ENCODE results near the gene NRXN3.

NRXN3 gene

DNA sequence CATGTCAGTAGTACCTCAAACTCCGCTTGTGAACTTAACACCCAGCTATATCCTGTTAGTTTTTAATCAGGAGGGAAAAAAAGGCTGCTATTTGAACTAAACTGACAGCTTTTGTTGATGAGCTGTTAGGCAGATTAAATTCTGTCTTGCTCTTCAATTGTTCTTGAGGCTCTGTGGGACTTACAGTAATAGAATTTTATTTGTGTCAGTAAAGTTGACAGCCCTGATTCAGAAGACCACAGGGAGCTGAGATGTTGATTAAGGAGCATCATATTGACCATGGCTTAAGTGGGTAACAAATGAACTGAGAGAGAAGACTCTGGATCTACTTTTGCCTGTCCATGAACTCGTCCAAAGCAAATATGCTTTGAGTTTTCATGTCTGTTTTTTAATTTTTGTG lies 1418.2 kb downstream of the NRXN3 start:
- Histone ChIP-seq H3K36me3 (ENCODE audit: insufficient read depth, low read length) (no peaks in the 10 kb centered on the region), H3K9ac (ENCODE audit: low read depth, low read length) (no peak overlapping the region), H3K4me3 (ENCODE audit: low read length) (no peak overlapping the region), H3K27me3 (ENCODE audit: insufficient read depth, low read length) (no peaks in the 10 kb centered on the region), H3K27ac (ENCODE audit: low read depth, low read length) (no peak overlapping the region), H3K4me1 (ENCODE audit: insufficient read depth, low read length) (0 out of 2 replicates have a peak, but pooled peaks cover 5% of the 10 kb centered on the region), H3K9me3 (ENCODE audit: insufficient read depth, low read depth, low read length) (peaks cover 15% of the 10 kb centered on the region)
- 91% methylated on average over 2 of the region's 2 CpGs for WGBS

DNA sequence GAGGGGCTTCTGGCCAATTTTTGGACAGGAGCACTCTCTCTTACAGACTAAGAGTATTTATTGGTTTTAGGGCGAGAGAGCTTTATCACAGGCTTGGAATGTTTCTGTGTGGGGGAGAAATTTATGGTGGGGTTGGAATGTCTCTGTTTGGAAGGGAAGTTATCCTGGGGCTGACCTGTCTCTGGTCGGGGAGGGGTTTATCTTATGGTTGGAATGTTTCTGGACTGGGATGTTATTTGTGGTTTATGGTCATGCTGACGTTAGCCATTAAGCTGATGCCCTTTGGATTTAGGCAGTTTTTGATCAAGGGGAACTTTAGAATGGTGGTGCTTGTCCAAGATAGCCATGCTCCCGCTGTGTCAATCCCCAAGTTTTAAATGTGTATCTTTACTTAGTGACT lies 1426.4 kb downstream of the NRXN3 start:
- Histone ChIP-seq H3K27me3 (ENCODE audit: insufficient read depth, low read length) (no peaks in the 10 kb centered on the region), H3K36me3 (ENCODE audit: insufficient read depth, low read length) (no peaks in the 10 kb centered on the region), H3K4me3 (ENCODE audit: low read length) (no peak overlapping the region), H3K9ac (ENCODE audit: low read depth, low read length) (no peak overlapping the region), H3K4me1 (ENCODE audit: insufficient read depth, low read length) (peaks cover 4% of the 10 kb centered on the region; the same call in 1 of the 2 replicates), H3K27ac (ENCODE audit: low read depth, low read length) (no peak overlapping the region), H3K9me3 (ENCODE audit: insufficient read depth, low read depth, low read length) (peaks cover 22% of the 10 kb centered on the region; the same call in 1 of the 2 replicates)
- WGBS, result 86% methylated on average over 4 of the region's 4 CpGs

DNA sequence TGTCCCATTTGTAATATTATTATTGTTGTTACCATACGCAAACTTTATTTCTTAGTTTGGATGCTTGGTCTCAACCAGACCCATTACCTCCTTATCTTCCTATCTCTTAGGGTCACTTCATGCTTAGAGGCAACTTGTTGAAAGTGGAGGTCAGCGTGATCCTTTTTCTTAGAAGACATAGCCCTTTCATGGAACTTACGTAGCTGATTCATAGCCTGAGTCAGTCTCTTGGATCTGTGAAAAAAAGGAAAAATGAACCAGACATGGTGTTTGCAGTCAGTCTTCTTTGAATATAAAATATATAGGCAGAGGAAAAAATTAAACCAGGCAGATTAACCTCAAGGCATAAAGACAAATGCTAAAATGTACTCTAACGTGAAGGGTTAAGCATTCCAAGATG lies 1427.4 kb downstream of the NRXN3 start:
- H3K9ac ChIP-seq (ENCODE audit: low read depth, low read length), result no peak overlapping the region
- no peaks in the 10 kb centered on the region for H3K36me3 ChIP-seq (ENCODE audit: insufficient read depth, low read length)
- 96% methylated on average over 3 of the region's 4 CpGs for WGBS
- peaks cover 4% of the 10 kb centered on the region; the same call in 1 of the 2 replicates for H3K4me1 ChIP-seq (ENCODE audit: insufficient read depth, low read length)
- peaks cover 22% of the 10 kb centered on the region; the same call in 1 of the 2 replicates for H3K9me3 ChIP-seq (ENCODE audit: insufficient read depth, low read depth, low read length)
- H3K4me3 ChIP-seq (ENCODE audit: low read length), result no peak overlapping the region
- no peaks in the 10 kb centered on the region for H3K27me3 ChIP-seq (ENCODE audit: insufficient read depth, low read length)
- no peak overlapping the region for H3K27ac ChIP-seq (ENCODE audit: low read depth, low read length)

DNA sequence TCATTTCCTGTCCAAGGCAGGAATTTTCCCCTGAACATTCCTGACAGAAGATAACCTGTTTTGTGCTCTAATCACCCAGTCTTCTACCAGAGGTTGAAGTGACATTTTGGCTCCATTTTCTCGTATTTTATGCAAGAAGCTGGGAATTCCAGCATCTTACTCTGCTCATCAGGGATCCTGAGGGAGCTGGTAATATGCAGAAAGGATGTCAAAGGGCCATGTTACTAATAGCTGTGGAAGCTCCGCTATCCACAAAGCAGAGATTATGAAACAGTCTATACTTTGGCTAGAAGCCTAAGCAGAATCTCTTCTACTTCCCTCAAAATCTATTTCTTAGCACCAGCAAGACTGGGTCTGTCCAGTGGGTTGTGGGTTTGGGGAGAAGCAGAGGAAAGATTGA lies 1428.2 kb downstream of the NRXN3 start:
- Histone ChIP-seq H3K4me1 (ENCODE audit: insufficient read depth, low read length) (peaks cover 4% of the 10 kb centered on the region; the same call in 1 of the 2 replicates), H3K9me3 (ENCODE audit: insufficient read depth, low read depth, low read length) (peaks cover 22% of the 10 kb centered on the region; the same call in 1 of the 2 replicates), H3K36me3 (ENCODE audit: insufficient read depth, low read length) (no peaks in the 10 kb centered on the region), H3K4me3 (ENCODE audit: low read length) (no peak overlapping the region), H3K9ac (ENCODE audit: low read depth, low read length) (no peak overlapping the region), H3K27me3 (ENCODE audit: insufficient read depth, low read length) (no peaks in the 10 kb centered on the region), H3K27ac (ENCODE audit: low read depth, low read length) (no peak overlapping the region)
- WGBS, result 90% methylated on average over 2 of the region's 2 CpGs

GRCh38 chr14:79599239-79599638 lies 1429.1 kb downstream of the NRXN3 start:
- Histone ChIP-seq H3K9me3 (ENCODE audit: insufficient read depth, low read depth, low read length) (peaks cover 19% of the 10 kb centered on the region; the same call in 1 of the 2 replicates), H3K27me3 (ENCODE audit: insufficient read depth, low read length) (no peaks in the 10 kb centered on the region), H3K4me1 (ENCODE audit: insufficient read depth, low read length) (no peaks in the 10 kb centered on the region), H3K4me3 (ENCODE audit: low read length) (no peak overlapping the region), H3K9ac (ENCODE audit: low read depth, low read length) (no peak overlapping the region), H3K36me3 (ENCODE audit: insufficient read depth, low read length) (no peaks in the 10 kb centered on the region), H3K27ac (ENCODE audit: low read depth, low read length) (no peak overlapping the region)

DNA sequence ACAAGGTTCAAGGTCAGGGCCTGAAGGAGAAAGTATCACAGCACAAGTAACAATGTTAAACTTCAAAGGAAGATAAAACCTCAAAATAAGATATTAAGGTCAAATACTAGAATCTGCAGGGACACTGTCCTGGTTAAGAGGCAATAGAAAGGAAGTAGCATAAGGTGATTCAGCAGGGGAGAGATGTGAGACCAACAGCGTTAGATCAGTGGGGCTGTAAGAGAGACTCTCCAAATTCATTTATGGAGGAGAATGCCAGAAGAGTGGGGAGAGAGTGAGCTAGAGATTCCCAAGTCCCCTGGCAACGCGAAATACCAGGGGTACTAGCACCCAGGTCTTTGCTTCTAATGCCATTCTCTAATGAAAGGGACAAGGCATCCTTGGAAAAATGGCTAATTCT lies 1430.2 kb downstream of the NRXN3 start:
- peaks cover 11% of the 10 kb centered on the region; the same call in 1 of the 2 replicates for H3K9me3 ChIP-seq (ENCODE audit: insufficient read depth, low read depth, low read length)
- H3K9ac ChIP-seq (ENCODE audit: low read depth, low read length), result no peak overlapping the region
- 94% methylated on average over 3 of the region's 3 CpGs for WGBS
- H3K27me3 ChIP-seq (ENCODE audit: insufficient read depth, low read length), result no peaks in the 10 kb centered on the region
- H3K4me1 ChIP-seq (ENCODE audit: insufficient read depth, low read length), result no peaks in the 10 kb centered on the region
- no peaks in the 10 kb centered on the region for H3K36me3 ChIP-seq (ENCODE audit: insufficient read depth, low read length)
- no peak overlapping the region for H3K4me3 ChIP-seq (ENCODE audit: low read length)
- no peak overlapping the region for H3K27ac ChIP-seq (ENCODE audit: low read depth, low read length)

DNA sequence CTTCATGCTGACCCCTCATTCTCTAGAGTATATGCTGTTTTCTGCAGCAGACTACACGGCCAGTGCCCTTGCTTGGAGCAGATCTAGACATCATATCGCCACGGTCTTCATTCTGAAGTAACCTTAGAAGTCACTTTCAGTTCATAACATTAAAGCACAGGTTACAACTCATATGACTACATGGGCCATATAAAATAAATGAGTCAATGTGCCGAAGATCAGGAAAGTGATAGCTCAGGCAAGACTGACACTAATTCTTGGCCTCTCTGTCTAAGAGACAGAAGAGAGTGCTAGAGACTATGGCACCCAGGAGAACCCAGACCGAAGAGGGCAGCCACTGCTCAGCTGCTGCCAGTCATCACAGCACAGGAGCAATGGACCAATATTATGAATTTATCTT lies 1431.4 kb downstream of the NRXN3 start:
- no peak overlapping the region for H3K27ac ChIP-seq (ENCODE audit: low read depth, low read length)
- H3K27me3 ChIP-seq (ENCODE audit: insufficient read depth, low read length), result no peaks in the 10 kb centered on the region
- H3K9me3 ChIP-seq (ENCODE audit: insufficient read depth, low read depth, low read length), result no peaks in the 10 kb centered on the region
- H3K4me3 ChIP-seq (ENCODE audit: low read length), result no peak overlapping the region
- 92% methylated on average over 5 of the region's 5 CpGs for WGBS
- H3K36me3 ChIP-seq (ENCODE audit: insufficient read depth, low read length), result no peaks in the 10 kb centered on the region
- no peaks in the 10 kb centered on the region for H3K4me1 ChIP-seq (ENCODE audit: insufficient read depth, low read length)
- H3K9ac ChIP-seq (ENCODE audit: low read depth, low read length), result no peak overlapping the region

GRCh38 chr14:79602045-79602444 lies 1431.9 kb downstream of the NRXN3 start:
- no peaks in the 10 kb centered on the region for H3K9me3 ChIP-seq (ENCODE audit: insufficient read depth, low read depth, low read length)
- no peaks in the 10 kb centered on the region for H3K36me3 ChIP-seq (ENCODE audit: insufficient read depth, low read length)
- no peaks in the 10 kb centered on the region for H3K4me1 ChIP-seq (ENCODE audit: insufficient read depth, low read length)
- no peaks in the 10 kb centered on the region for H3K27me3 ChIP-seq (ENCODE audit: insufficient read depth, low read length)
- H3K27ac ChIP-seq (ENCODE audit: low read depth, low read length), result no peak overlapping the region
- no peak overlapping the region for H3K4me3 ChIP-seq (ENCODE audit: low read length)
- 93% methylated on average over 1 of the region's 1 CpG for WGBS
- no peak overlapping the region for H3K9ac ChIP-seq (ENCODE audit: low read depth, low read length)

DNA sequence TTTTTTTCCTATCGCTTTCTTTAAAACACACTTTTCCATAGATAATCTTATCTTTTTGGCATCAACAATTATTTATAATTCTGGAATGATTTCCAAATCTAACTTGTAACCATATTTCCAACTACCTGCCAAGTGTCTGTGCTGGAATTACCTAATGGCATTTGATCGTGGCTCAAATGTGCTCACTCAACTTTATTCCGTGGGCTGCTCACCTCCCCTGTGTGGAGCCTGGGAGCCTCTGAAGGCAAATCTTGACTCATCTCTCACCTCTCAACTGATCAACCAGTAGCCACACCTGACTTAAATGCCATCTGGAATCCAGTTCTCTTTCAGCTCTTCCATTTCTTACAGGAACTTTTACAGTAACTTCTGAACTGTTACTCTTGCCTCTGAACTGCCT lies 1432.6 kb downstream of the NRXN3 start:
- no peak overlapping the region for H3K4me3 ChIP-seq (ENCODE audit: low read length)
- no peak overlapping the region for H3K27ac ChIP-seq (ENCODE audit: low read depth, low read length)
- 93% methylated on average over 3 of the region's 3 CpGs for WGBS
- H3K36me3 ChIP-seq (ENCODE audit: insufficient read depth, low read length), result no peaks in the 10 kb centered on the region
- no peaks in the 10 kb centered on the region for H3K9me3 ChIP-seq (ENCODE audit: insufficient read depth, low read depth, low read length)
- H3K9ac ChIP-seq (ENCODE audit: low read depth, low read length), result no peak overlapping the region
- no peaks in the 10 kb centered on the region for H3K27me3 ChIP-seq (ENCODE audit: insufficient read depth, low read length)
- no peaks in the 10 kb centered on the region for H3K4me1 ChIP-seq (ENCODE audit: insufficient read depth, low read length)

GRCh38 chr14:79605849-79606248 lies 1435.7 kb downstream of the NRXN3 start:
- WGBS, result 91% methylated on average over 4 of the region's 4 CpGs
- Histone ChIP-seq H3K9ac (ENCODE audit: low read depth, low read length) (no peak overlapping the region), H3K4me3 (ENCODE audit: low read length) (no peak overlapping the region), H3K27ac (ENCODE audit: low read depth, low read length) (no peak overlapping the region), H3K9me3 (ENCODE audit: insufficient read depth, low read depth, low read length) (no peaks in the 10 kb centered on the region), H3K27me3 (ENCODE audit: insufficient read depth, low read length) (no peaks in the 10 kb centered on the region), H3K4me1 (ENCODE audit: insufficient read depth, low read length) (no peaks in the 10 kb centered on the region), H3K36me3 (ENCODE audit: insufficient read depth, low read length) (no peaks in the 10 kb centered on the region)

DNA sequence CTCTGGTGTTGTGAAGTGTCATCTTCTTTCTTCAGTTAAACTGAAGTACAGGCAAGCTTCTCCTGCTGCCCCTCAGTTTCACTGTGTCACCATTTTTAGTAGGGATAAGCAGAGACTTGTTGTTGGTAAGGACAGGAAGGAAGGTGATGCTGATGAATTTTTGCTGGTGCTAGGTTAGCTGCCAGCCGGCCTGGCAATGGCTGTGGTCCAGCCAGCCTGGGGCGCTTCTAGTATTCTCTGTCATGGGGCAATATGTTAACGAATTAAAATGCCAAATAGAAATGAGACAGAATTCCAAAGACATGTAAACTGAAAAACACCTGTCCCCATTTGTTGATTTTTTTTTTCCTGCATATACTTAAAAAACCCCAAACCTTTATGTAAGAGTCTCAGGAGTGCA lies 1438.3 kb downstream of the NRXN3 start:
- no peaks in the 10 kb centered on the region for H3K36me3 ChIP-seq (ENCODE audit: insufficient read depth, low read length)
- no peak overlapping the region for H3K9ac ChIP-seq (ENCODE audit: low read depth, low read length)
- H3K27me3 ChIP-seq (ENCODE audit: insufficient read depth, low read length), result no peaks in the 10 kb centered on the region
- no peaks in the 10 kb centered on the region for H3K9me3 ChIP-seq (ENCODE audit: insufficient read depth, low read depth, low read length)
- no peak overlapping the region for H3K4me3 ChIP-seq (ENCODE audit: low read length)
- WGBS, result 93% methylated on average over 3 of the region's 3 CpGs
- H3K4me1 ChIP-seq (ENCODE audit: insufficient read depth, low read length), result no peaks in the 10 kb centered on the region
- no peak overlapping the region for H3K27ac ChIP-seq (ENCODE audit: low read depth, low read length)

DNA sequence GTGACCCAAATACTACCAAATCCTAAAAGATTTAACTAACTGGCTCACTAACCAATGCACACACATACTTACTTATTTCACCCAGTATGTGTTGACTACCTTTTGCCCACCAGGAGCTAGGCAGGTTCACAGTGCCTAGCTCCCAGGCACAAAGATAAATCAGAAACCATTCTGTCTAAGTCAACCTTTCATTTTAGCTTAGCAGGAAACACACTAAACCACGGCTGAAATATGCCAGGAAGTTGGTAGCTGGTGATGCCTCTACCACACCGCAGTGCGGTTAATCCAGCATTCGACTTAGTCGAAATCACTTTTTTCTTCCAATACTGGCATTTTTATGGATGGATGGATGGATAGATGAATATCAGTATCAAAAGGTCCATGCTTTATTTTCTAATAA lies 1443.5 kb downstream of the NRXN3 start:
- H3K4me1 ChIP-seq (ENCODE audit: insufficient read depth, low read length), result no peaks in the 10 kb centered on the region
- H3K4me3 ChIP-seq (ENCODE audit: low read length), result no peak overlapping the region
- H3K27ac ChIP-seq (ENCODE audit: low read depth, low read length), result no peak overlapping the region
- H3K9me3 ChIP-seq (ENCODE audit: insufficient read depth, low read depth, low read length), result no peaks in the 10 kb centered on the region
- H3K9ac ChIP-seq (ENCODE audit: low read depth, low read length), result no peak overlapping the region
- 89% methylated on average over 5 of the region's 5 CpGs for WGBS
- H3K36me3 ChIP-seq (ENCODE audit: insufficient read depth, low read length), result no peaks in the 10 kb centered on the region
- H3K27me3 ChIP-seq (ENCODE audit: insufficient read depth, low read length), result no peaks in the 10 kb centered on the region

Measured in HUES64 (cell line).